K562 (cell line): Measurements from ENCODE around the gene ATAD2B.

Source experiments
- CBX1 ChIP-seq: sonication (generic); IDR thresholded peaks from 2 replicates; pipeline ENCODE4 v1.6.1; 2016; ENCODE audit warnings: antibody characterized with exemption, low read depth, mild to moderate bottlenecking
- EP400 ChIP-seq: fragments of 450-650 bp; IDR thresholded peaks from 2 replicates; pipeline ENCODE4 v1.6.1; 2017; ENCODE audit warnings: antibody characterized with exemption, mild to moderate bottlenecking, moderate library complexity
- JUN ChIP-seq, 2 experiments: sonication (generic) in 1 of 2; formaldehyde crosslinking in 1 of 2; IDR thresholded peaks; 2 replicates each; pipeline versions ENCODE4 v1.6.1 to v1.8.0; 2012 to 2022; ENCODE audit warnings: borderline replicate concordance in 2 of 2, mild to moderate bottlenecking in 2 of 2, improper control_type of control experiment in 1 of 2, low read depth in 1 of 2, low read length in 1 of 2, missing genetic modification reagents in 1 of 2
- POLR2AphosphoS5 ChIP-seq: IDR thresholded peaks from 2 replicates; pipeline ENCODE4 v1.6.1; 2011; ENCODE audit warnings: mild to moderate bottlenecking, low read depth, low read length, moderate library complexity; ENCODE audit not compliant: control insufficient read depth, insufficient read depth
- SETDB1 ChIP-seq: IDR thresholded peaks from one replicate; pipeline ENCODE4 v1.6.1; 2012; ENCODE audit warnings: low read length, control low read depth, inconsistent platforms
- SMC3 ChIP-seq: conservative IDR thresholded peaks from 2 replicates; pipeline ENCODE4 v1.6.1; 2011; ENCODE audit warnings: low read depth, low read length, improper control_type of control experiment; ENCODE audit not compliant: insufficient read depth
- TBP ChIP-seq: optimal IDR thresholded peaks from 2 replicates; pipeline ENCODE3; 2011; ENCODE audit warnings: low read depth, low read length, improper control_type of control experiment
- ZBED1 ChIP-seq: IDR thresholded peaks from 2 replicates; pipeline ENCODE4 v1.6.1; 2014
- ZBTB7A ChIP-seq: IDR thresholded peaks from 2 replicates; pipeline ENCODE4 v1.6.1; 2011; ENCODE audit warnings: low read depth, mild to moderate bottlenecking, low read length, moderate library complexity, borderline replicate concordance; ENCODE audit not compliant: control insufficient read depth
- ZFPM2 ChIP-seq: fragments of 250-450 bp; sonication (Bioruptor Pico); IDR thresholded peaks from 2 replicates; pipeline ENCODE4 v1.5.1; 2022; ENCODE audit warnings: mild to moderate bottlenecking
- ZNF121 ChIP-seq: sonication (generic); formaldehyde crosslinking; conservative IDR thresholded peaks from 2 replicates; pipeline ENCODE4 v1.8.0; 2022; ENCODE audit warnings: missing genetic modification reagents
- ZNF217 ChIP-seq: sonication (generic); formaldehyde crosslinking; IDR thresholded peaks from 2 replicates; pipeline ENCODE4 v1.8.0; 2022; ENCODE audit warnings: mild to moderate bottlenecking, missing genetic modification reagents
- TF ChIP-seq, protein P1 (sequence below), 3 experiments: IDR thresholded peaks in 2 of 3; conservative IDR thresholded peaks in 1 of 3; 2 replicates each; pipeline ENCODE4 v1.5.1; 2011 to 2012; ENCODE audit warnings: low read length in 3 of 3, mild to moderate bottlenecking in 3 of 3, control low read depth in 2 of 3, improper control_type of control experiment in 1 of 3, inconsistent platforms in 1 of 3, low read depth in 1 of 3, mixed read lengths in 1 of 3, moderate library complexity in 1 of 3; ENCODE audit not compliant: insufficient read depth in 2 of 3
- TF ChIP-seq, protein P2 (sequence below): sonication (generic); formaldehyde crosslinking; IDR thresholded peaks from 2 replicates; pipeline ENCODE4 v1.9.0; 2022; ENCODE audit warnings: mild to moderate bottlenecking, missing genetic modification reagents

DNA sequence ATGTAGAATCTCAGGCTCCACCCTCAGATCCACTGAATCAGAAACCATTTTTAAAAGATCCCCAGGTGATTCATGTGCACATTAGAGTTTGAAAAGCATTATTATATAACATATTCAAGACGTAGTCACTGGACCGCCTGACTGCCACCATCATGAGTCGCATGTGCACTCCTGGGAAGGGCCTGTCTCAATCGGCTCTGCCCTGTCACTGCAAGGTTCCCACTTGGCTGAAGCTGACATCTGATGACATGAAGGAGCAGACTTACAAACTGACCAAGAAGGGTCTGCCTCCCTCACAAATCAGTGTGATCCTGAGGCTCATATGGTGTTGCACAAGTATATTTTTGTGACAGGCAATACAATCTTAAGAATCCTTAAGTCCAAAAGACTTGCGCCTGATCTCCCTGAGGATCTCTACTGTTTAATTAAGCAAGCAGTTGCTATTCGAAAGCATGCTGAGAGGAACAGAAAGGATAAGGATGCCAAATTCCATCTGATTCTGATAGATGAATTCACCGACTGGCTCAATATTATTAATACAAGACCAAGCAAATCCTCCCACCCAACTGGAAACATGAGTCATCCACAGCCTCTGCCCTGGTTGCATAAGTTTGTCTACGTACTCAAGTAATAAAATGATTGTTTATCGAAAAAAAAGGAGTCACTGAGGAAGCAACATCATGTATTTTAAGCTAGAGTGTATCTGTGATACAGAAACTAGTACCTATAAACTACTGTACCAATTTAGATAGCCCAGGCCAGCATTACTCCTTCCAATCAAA lies 26.2 kb downstream of the ATAD2B start:
- TF ChIP-seq, protein P1, sequence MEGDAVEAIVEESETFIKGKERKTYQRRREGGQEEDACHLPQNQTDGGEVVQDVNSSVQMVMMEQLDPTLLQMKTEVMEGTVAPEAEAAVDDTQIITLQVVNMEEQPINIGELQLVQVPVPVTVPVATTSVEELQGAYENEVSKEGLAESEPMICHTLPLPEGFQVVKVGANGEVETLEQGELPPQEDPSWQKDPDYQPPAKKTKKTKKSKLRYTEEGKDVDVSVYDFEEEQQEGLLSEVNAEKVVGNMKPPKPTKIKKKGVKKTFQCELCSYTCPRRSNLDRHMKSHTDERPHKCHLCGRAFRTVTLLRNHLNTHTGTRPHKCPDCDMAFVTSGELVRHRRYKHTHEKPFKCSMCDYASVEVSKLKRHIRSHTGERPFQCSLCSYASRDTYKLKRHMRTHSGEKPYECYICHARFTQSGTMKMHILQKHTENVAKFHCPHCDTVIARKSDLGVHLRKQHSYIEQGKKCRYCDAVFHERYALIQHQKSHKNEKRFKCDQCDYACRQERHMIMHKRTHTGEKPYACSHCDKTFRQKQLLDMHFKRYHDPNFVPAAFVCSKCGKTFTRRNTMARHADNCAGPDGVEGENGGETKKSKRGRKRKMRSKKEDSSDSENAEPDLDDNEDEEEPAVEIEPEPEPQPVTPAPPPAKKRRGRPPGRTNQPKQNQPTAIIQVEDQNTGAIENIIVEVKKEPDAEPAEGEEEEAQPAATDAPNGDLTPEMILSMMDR (IDR thresholded peaks at IDR 0.05 in 2 of 3, conservative IDR thresholded peaks at IDR 0.05 in 1 of 3; ENCODE audit: insufficient read depth in 2 of 3, low read depth in 1 of 3, low read length in 3 of 3): no peak
- no peak for TF ChIP-seq ZFPM2 (CRISPR knock-in tag)
- TF ChIP-seq, protein P2, sequence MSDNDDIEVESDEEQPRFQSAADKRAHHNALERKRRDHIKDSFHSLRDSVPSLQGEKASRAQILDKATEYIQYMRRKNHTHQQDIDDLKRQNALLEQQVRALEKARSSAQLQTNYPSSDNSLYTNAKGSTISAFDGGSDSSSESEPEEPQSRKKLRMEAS (CRISPR knock-in tag): no peak
- TF ChIP-seq CBX1: no peak
- no peak for TF ChIP-seq ZBED1
- TF ChIP-seq SETDB1: no peak
- no peak for TF ChIP-seq ZNF217 (CRISPR knock-in tag)
- TF ChIP-seq SMC3: no peak
- no peak for TF ChIP-seq TBP
- TF ChIP-seq JUN (IDR thresholded peaks at IDR 0.05; ENCODE audit: borderline replicate concordance, low read depth, low read length): peak; percentile 59; the same call in 1 of the 2 replicates
- no peak for TF ChIP-seq JUN (CRISPR knock-in tag; IDR thresholded peaks at IDR 0.05; ENCODE audit: borderline replicate concordance)
- TF ChIP-seq ZBTB7A: no peak
- TF ChIP-seq ZNF121 (CRISPR knock-in tag): no peak
- TF ChIP-seq EP400: no peak
- no peak for TF ChIP-seq POLR2AphosphoS5
